ENCODE results near the gene WRNIP1. TPM values are rescaled to one million over a fixed set of nuclear protein-coding genes. Genes with fewer than 3 reads are reported as not detected.

WRNIP1 gene
- total and polyA plus RNA-seq, 2 of the 13 experiments (the other 11 are each of a cell fraction or from before 2014, with no cell fraction given), result 77.7 to 90.3 TPM

GRCh38 chr6:2765166-2765895 lies at the start of gene WRNIP1 (continued):
- TF ChIP-seq ZBTB40 (IDR thresholded peaks at IDR 0.05), result no peak
- TF ChIP-seq ZBTB40 (CRISPR knock-in tag; IDR thresholded peaks at IDR 0.05), result peak; percentile 76
- TF ChIP-seq NCOR1 (IDR thresholded peaks at IDR 0.05; ENCODE audit: borderline replicate concordance, low read length), result no peak
- peak; percentile 71; the same call in 1 of the 2 replicates for TF ChIP-seq THAP7 (CRISPR knock-in tag; IDR thresholded peaks at IDR 0.05)
- TF ChIP-seq ZNF496 (CRISPR knock-in tag; IDR thresholded peaks at IDR 0.05; ENCODE audit: insufficient replicate concordance), result no peak
- TF ChIP-seq GATA4 (IDR thresholded peaks at IDR 0.05; ENCODE audit: borderline replicate concordance, low read depth), result 0 out of 2 replicates have a peak, but pooled peaks have one; percentile 4
- no peak for TF ChIP-seq ZNF576 (CRISPR knock-in tag; IDR thresholded peaks at IDR 0.05)
- TF ChIP-seq ZNF546 (CRISPR knock-in tag; conservative IDR thresholded peaks at IDR 0.05), result peak; percentile 96; the same call in 1 of the 2 replicates
- TF ChIP-seq ELF1 (CRISPR knock-in tag; IDR thresholded peaks at IDR 0.05), result peak; percentile 84
- TF ChIP-seq TAF15 (IDR thresholded peaks at IDR 0.05; ENCODE audit: low read depth, low read length, poor library complexity, severe bottlenecking), result no peak
- peak; percentile 88; the same call in 1 of the 2 replicates for TF ChIP-seq ISX (CRISPR knock-in tag; conservative IDR thresholded peaks at IDR 0.05)
- TF ChIP-seq ZNF282 (IDR thresholded peaks at IDR 0.05; ENCODE audit: partially characterized antibody), result no peak
- peak; percentile 98 for TF ChIP-seq GMEB1 (CRISPR knock-in tag; IDR thresholded peaks at IDR 0.05; ENCODE audit: borderline replicate concordance)
- no peak for TF ChIP-seq ZNF30 (CRISPR knock-in tag; IDR thresholded peaks at IDR 0.05)
- no peak for TF ChIP-seq PCBP2 (optimal IDR thresholded peaks at IDR 0.05; ENCODE audit: low read depth, low read length, poor library complexity, severe bottlenecking)
- no peak for TF ChIP-seq MAFF (IDR thresholded peaks at IDR 0.05; ENCODE audit: low read depth, low read length)
- TF ChIP-seq RXRA (CRISPR knock-in tag; IDR thresholded peaks at IDR 0.05), result no peak

Data from HepG2 (cell line).